H9 (cell line): Measurements from ENCODE around the gene ANKRD44. TPM values are rescaled to one million over a fixed set of nuclear protein-coding genes. Genes with fewer than 3 reads are reported as not detected.

Experiments used
- DNase-seq: peaks from one replicate; pipeline ENCODE4 v3.0.0-alpha.2; 2017
- H2AFZ ChIP-seq: one replicate; pipeline ENCODE4 v1.6.1; 2013; ENCODE audit warnings: mild to moderate bottlenecking, low read length, control low read depth, moderate library complexity
- H2AK5ac ChIP-seq: 2 replicates; pipeline ENCODE4 v1.6.1; 2013; ENCODE audit warnings: low read length, control low read depth, mixed read lengths; ENCODE audit not compliant: insufficient read length
- H2BK120ac ChIP-seq: one replicate; pipeline ENCODE4 v1.6.1; 2013; ENCODE audit warnings: low read depth, mild to moderate bottlenecking, low read length, control low read depth, inconsistent platforms; ENCODE audit not compliant: poor library complexity, severe bottlenecking
- H2BK12ac ChIP-seq: 2 replicates; pipeline ENCODE4 v1.6.1; 2013; ENCODE audit warnings: low read length, control low read depth, mixed read lengths, low read depth; ENCODE audit not compliant: insufficient read length
- H2BK15ac ChIP-seq: 2 replicates; pipeline ENCODE4 v1.6.1; 2013; ENCODE audit warnings: low read depth, low read length, control low read depth
- H2BK20ac ChIP-seq: one replicate; pipeline ENCODE4 v1.6.1; 2013; ENCODE audit warnings: low read depth, mild to moderate bottlenecking, low read length, control low read depth, inconsistent platforms; ENCODE audit not compliant: poor library complexity, severe bottlenecking
- H2BK5ac ChIP-seq: 2 replicates; pipeline ENCODE4 v1.6.1; 2013; ENCODE audit warnings: low read length, control low read depth, mixed read lengths; ENCODE audit not compliant: insufficient read length
- H3K14ac ChIP-seq: 2 replicates; pipeline ENCODE4 v1.6.1; 2013; ENCODE audit warnings: low read length, control low read depth; ENCODE audit not compliant: insufficient read depth
- H3K18ac ChIP-seq: 2 replicates; pipeline ENCODE4 v1.6.1; 2013; ENCODE audit warnings: low read depth, mild to moderate bottlenecking, mixed read lengths, low read length, control low read depth; ENCODE audit not compliant: insufficient read length
- H3K23ac ChIP-seq: 2 replicates; pipeline ENCODE4 v1.6.1; 2013; ENCODE audit warnings: low read length, control low read depth, mixed read lengths, low read depth; ENCODE audit not compliant: insufficient read length
- H3K23me2 ChIP-seq: 2 replicates; pipeline ENCODE4 v1.6.1; 2013; ENCODE audit warnings: low read depth, mild to moderate bottlenecking, mixed read lengths, low read length, control low read depth; ENCODE audit not compliant: insufficient read length, poor library complexity, severe bottlenecking
- H3K27ac ChIP-seq: 2 replicates; pipeline ENCODE4 v1.5.1; 2013; ENCODE audit warnings: low read length, control low read depth, mixed read lengths, low read depth; ENCODE audit not compliant: insufficient read length
- H3K27me3 ChIP-seq: 2 replicates; pipeline ENCODE4 v1.6.1; 2013; ENCODE audit warnings: low read length, control low read depth, inconsistent platforms; ENCODE audit not compliant: insufficient read depth
- H3K4ac ChIP-seq: 2 replicates; pipeline ENCODE4 v1.6.1; 2013; ENCODE audit warnings: low read depth, mild to moderate bottlenecking, control low read depth, inconsistent platforms, low read length, moderate library complexity
- H3K4me1 ChIP-seq: 2 replicates; pipeline ENCODE4 v1.6.1; 2013; ENCODE audit warnings: low read length, control low read depth, inconsistent platforms; ENCODE audit not compliant: insufficient read depth
- H3K4me2 ChIP-seq: 2 replicates; pipeline ENCODE4 v1.6.1; 2013; ENCODE audit warnings: low read length, control low read depth, mixed read lengths; ENCODE audit not compliant: insufficient read length, insufficient read depth
- H3K56ac ChIP-seq: 2 replicates; pipeline ENCODE4 v1.6.1; 2013; ENCODE audit warnings: low read depth, mild to moderate bottlenecking, mixed read lengths, low read length, control low read depth; ENCODE audit not compliant: insufficient read length
- H3K79me1 ChIP-seq: 2 replicates; pipeline ENCODE4 v1.6.1; 2013; ENCODE audit warnings: low read depth, mild to moderate bottlenecking, moderate library complexity, low read length, control low read depth, inconsistent platforms; ENCODE audit not compliant: insufficient read depth, poor library complexity, severe bottlenecking
- H3K79me2 ChIP-seq: 2 replicates; pipeline ENCODE4 v1.6.1; 2013; ENCODE audit warnings: low read length, control low read depth, inconsistent platforms; ENCODE audit not compliant: insufficient read depth
- H3K9ac ChIP-seq: 2 replicates; pipeline ENCODE4 v1.6.1; 2013; ENCODE audit warnings: low read length, control low read depth, mixed read lengths; ENCODE audit not compliant: insufficient read length; ENCODE audit errors: extremely low read depth
- H3K9me3 ChIP-seq: one replicate; pipeline ENCODE4 v1.6.1; 2013; ENCODE audit warnings: low read depth, low read length, inconsistent platforms; ENCODE audit not compliant: control insufficient read depth
- H3T11ph ChIP-seq: one replicate; pipeline ENCODE4 v1.6.1; 2013; ENCODE audit warnings: mild to moderate bottlenecking, low read length, control low read depth, inconsistent platforms
- H4K20me1 ChIP-seq: one replicate; pipeline ENCODE4 v1.6.1; 2013; ENCODE audit not compliant: control insufficient read depth, insufficient read length, insufficient read depth
- H4K5ac ChIP-seq: 2 replicates; pipeline ENCODE4 v1.6.1; 2013; ENCODE audit warnings: low read depth, mild to moderate bottlenecking, mixed read lengths, low read length, control low read depth; ENCODE audit not compliant: insufficient read length
- H4K8ac ChIP-seq: replicated peaks from 2 replicates; pipeline ENCODE4 v1.6.1; 2013; ENCODE audit warnings: low read length, control low read depth, mixed read lengths, low read depth; ENCODE audit not compliant: insufficient read length
- H4K91ac ChIP-seq: 2 replicates; pipeline ENCODE4 v1.6.1; 2013; ENCODE audit warnings: low read depth, mild to moderate bottlenecking, moderate library complexity, mixed read lengths, low read length, control low read depth; ENCODE audit not compliant: insufficient read length
- H3K27ac Mint-ChIP-seq, 3 experiments: 2 replicates in 2 of 3; 3 replicates in 1 of 3; pipeline ENCODE4 v1.8.0; 2020 to 2021; ENCODE audit warnings: mixed read lengths in 3 of 3, mild to moderate bottlenecking in 1 of 3, moderate library complexity in 1 of 3
- H3K27me3 Mint-ChIP-seq: 2 replicates; pipeline ENCODE4 v1.8.0; 2021; ENCODE audit warnings: low read depth, mild to moderate bottlenecking, moderate library complexity, mixed read lengths
- H3K36me3 Mint-ChIP-seq, 3 experiments: 2 replicates in 2 of 3; 3 replicates in 1 of 3; pipeline ENCODE4 v1.8.0; 2020 to 2021; ENCODE audit warnings: low read depth in 3 of 3, mixed read lengths in 3 of 3; ENCODE audit not compliant: insufficient read depth in 1 of 3
- H3K4me1 Mint-ChIP-seq, 2 experiments: 2 replicates each; pipeline ENCODE4 v1.8.0; 2020; ENCODE audit warnings: mixed read lengths in 2 of 2
- H3K4me3 Mint-ChIP-seq, 2 experiments: 2 replicates in 1 of 2; 3 replicates in 1 of 2; pipeline ENCODE4 v1.8.0; 2020 to 2021; ENCODE audit warnings: mild to moderate bottlenecking in 2 of 2, mixed read lengths in 2 of 2, moderate library complexity in 1 of 2
- H3K9me3 Mint-ChIP-seq, 2 experiments: 2 replicates in 1 of 2; 3 replicates in 1 of 2; pipeline ENCODE4 v1.8.0; 2020; ENCODE audit warnings: mild to moderate bottlenecking in 2 of 2, mixed read lengths in 2 of 2, moderate library complexity in 1 of 2
- CTCF ChIP-seq: fragments of 200-600 bp; sonication (generic); conservative IDR thresholded peaks from 3 replicates; pipeline ENCODE4 v1.8.0; 2021; ENCODE audit warnings: antibody characterized with exemption, mild to moderate bottlenecking
- WGBS: extraction: QIAGEN DNeasy Blood & Tissue Kit; methylation state at CpG from one replicate; pipeline ENCODE4 v1.1.7; 2013; ENCODE audit warnings: missing lambda C conversion rate, low lambda C conversion rate, mixed read lengths; ENCODE audit not compliant: insufficient read length; ENCODE audit errors: extremely low coverage; 5-methylcytosine and 5-hydroxymethylcytosine counted together
- total RNA-seq: library from RNA; stranded (reverse); gene quantifications from 2 replicates; pipeline ENCODE4 v1.2.1, GENCODE V29; 2021

The ANKRD44 gene
- total RNA-seq, 1 experiment from 2014 or later, result 1.9 TPM

- no peaks in the 10 kb centered on the region; a peak in 1 of 5 replicates for H3K9me3 Mint-ChIP-seq
- Histone ChIP-seq H2BK120ac (no peak overlapping the region), H4K5ac (no peak overlapping the region), H4K20me1 (no peaks in the 10 kb centered on the region), H3T11ph (no peak overlapping the region), H3K4me1 (peaks cover 4% of the 10 kb centered on the region; the same call in 1 of the 2 replicates), H2AK5ac (no peak overlapping the region), H2BK15ac (no peak overlapping the region), H2AFZ (no peak overlapping the region), H3K27ac (no peak overlapping the region), H3K4ac (no peak overlapping the region), H3K9me3 (no peaks in the 10 kb centered on the region), H3K23ac (no peak overlapping the region), H3K27me3 (no peaks in the 10 kb centered on the region), H3K79me2 (no peaks in the 10 kb centered on the region), H3K79me1 (no peaks in the 10 kb centered on the region), H2BK12ac (no peak overlapping the region), H3K56ac (no peak overlapping the region), H3K14ac (no peak overlapping the region), H4K91ac (no peak overlapping the region), H3K9ac (no peak overlapping the region), H4K8ac (no peak overlapping the region), H3K23me2 (no peaks in the 10 kb centered on the region), H3K18ac (no peak overlapping the region), H3K4me2 (no peak overlapping the region), H2BK20ac (no peak overlapping the region), H2BK5ac (no peak overlapping the region)
- peak overlapping the region in 2 of 3 experiments; percentile 20 to 92; a peak in 3 of 7 replicates for H3K27ac Mint-ChIP-seq
- no peak overlapping the region for H3K4me3 Mint-ChIP-seq
- H3K27me3 Mint-ChIP-seq, result no peaks in the 10 kb centered on the region
- no CpG with 5 or more reads among the region's 1 CpG for WGBS
- no peak for DNase-seq
- peaks cover 34 to 38% of the 10 kb centered on the region in 2 experiments for H3K4me1 Mint-ChIP-seq
- no peaks in the 10 kb centered on the region for H3K36me3 Mint-ChIP-seq
- TF ChIP-seq CTCF, result no peak
Measured at GRCh38 chr2:196957881-196958525, 352.6 kb downstream of the ANKRD44 start.
